Measurements from ENCODE around the gene ZNF80. TPM values are rescaled to one million over a fixed set of nuclear protein-coding genes. Genes with fewer than 3 reads are reported as not detected.
"Not testable (repeated sequence)": the region's sequence is repeated elsewhere in the genome, so short reads cannot be mapped to it uniquely, and the experiment has no call there.

ZNF80 gene
- total RNA-seq = 1 to 10 TPM; 5.1 to 5.3 TPM

GRCh38 chr3:114237478-114237877 lies at the start of gene ZNF80:
TSS of gene ZNF80 (minus strand) at chr3:114237578. CDS start at chr3:114237074, 504 bp downstream.
- not testable (repeated sequence) for ATAC-seq (ENCODE audit: low read depth); H3K9me3 Mint-ChIP-seq; H3K27me3 Mint-ChIP-seq; DNase-seq
- peaks cover 35% of the 10 kb centered on the region for H3K4me1 Mint-ChIP-seq
- H3K27ac Mint-ChIP-seq = peak within 1 kb of the TSS; percentile 89
- peak within 1 kb of the TSS; percentile 78 for H3K4me3 Mint-ChIP-seq
- POLR2A ChIA-PET = interaction anchor here (0.8 to 2.3 kb wide), 3 partner anchors 16 to 24 kb away, joined by 3 to 7 read pairs (median 6); no protein-coding TSS in a partner anchor
- peaks cover 17% of the 10 kb centered on the region for H3K36me3 Mint-ChIP-seq

- POLR2A ChIA-PET = interaction anchor here (1.0 to 1.9 kb wide), 3 partner anchors 63 to 230 kb away, joined by 3 to 9 read pairs (median 3); no protein-coding TSS in a partner anchor
Measured at GRCh38 chr3:114286266-114286665, 48.9 kb upstream of the ZNF80 start.

GRCh38 chr3:114285648-114286230 lies 48.4 kb upstream of the ZNF80 start:
- Mint-ChIP-seq H3K27me3 (no peaks in the 10 kb centered on the region), H3K4me3 (peak overlapping the region; percentile 62), H3K27ac (peak overlapping the region; percentile 86), H3K9me3 (peaks cover 2% of the 10 kb centered on the region), H3K36me3 (peaks cover 1% of the 10 kb centered on the region), H3K4me1 (peaks cover 10% of the 10 kb centered on the region)
- DNase-seq (no peak), ATAC-seq (ENCODE audit: low read depth) (peak; percentile 74)
- POLR2A ChIA-PET = interaction anchor here (1.0 to 1.9 kb wide), 3 partner anchors 62 to 230 kb away, joined by 3 to 9 read pairs (median 3); no protein-coding TSS in a partner anchor

More at GRCh38 chr3:114286266-114286665, 48.9 kb upstream of the ZNF80 start:
- peaks cover 2% of the 10 kb centered on the region for H3K9me3 Mint-ChIP-seq
- H3K27me3 Mint-ChIP-seq = no peaks in the 10 kb centered on the region
- H3K4me3 Mint-ChIP-seq = peak overlapping the region; percentile 62
- H3K4me1 Mint-ChIP-seq = peaks cover 12% of the 10 kb centered on the region
- peaks cover 1% of the 10 kb centered on the region for H3K36me3 Mint-ChIP-seq
- ATAC-seq (ENCODE audit: low read depth) (no peak), DNase-seq (no peak)
- H3K27ac Mint-ChIP-seq = peak overlapping the region; percentile 86

- no peak for DNase-seq
- H3K27me3 Mint-ChIP-seq = no peaks in the 10 kb centered on the region
- H3K27ac Mint-ChIP-seq = no peak overlapping the region
- no peak for ATAC-seq (ENCODE audit: low read depth)
- peaks cover 2% of the 10 kb centered on the region for H3K9me3 Mint-ChIP-seq
- H3K4me3 Mint-ChIP-seq = no peak overlapping the region
- H3K4me1 Mint-ChIP-seq = peaks cover 10% of the 10 kb centered on the region
- peaks cover 1% of the 10 kb centered on the region for H3K36me3 Mint-ChIP-seq
- POLR2A ChIA-PET = interaction anchor here (1.9 kb wide), 1 partner anchor 71 kb away, joined by 9 read pairs; no protein-coding TSS in a partner anchor
Measured at GRCh38 chr3:114284644-114285043, 47.3 kb upstream of the ZNF80 start.

- DNase-seq; POLR2A ChIA-PET; H3K27ac Mint-ChIP-seq; H3K4me1 Mint-ChIP-seq; H3K27me3 Mint-ChIP-seq; H3K4me3 Mint-ChIP-seq; ATAC-seq (ENCODE audit: low read depth): not testable (repeated sequence)
- peaks cover 18% of the 10 kb centered on the region for H3K9me3 Mint-ChIP-seq
- peaks cover 12% of the 10 kb centered on the region for H3K36me3 Mint-ChIP-seq
Measured at GRCh38 chr3:114276856-114277255, 39.5 kb upstream of the ZNF80 start.

- POLR2A ChIA-PET = interaction anchor here (1.0 kb wide), 1 partner anchor 61 kb away, joined by 4 read pairs; no protein-coding TSS in a partner anchor
- Mint-ChIP-seq H3K4me1 (peaks cover 2% of the 10 kb centered on the region), H3K36me3 (peaks cover 19% of the 10 kb centered on the region), H3K27me3 (no peaks in the 10 kb centered on the region), H3K9me3 (peaks cover 21% of the 10 kb centered on the region), H3K4me3 (no peak overlapping the region), H3K27ac (no peak overlapping the region)
- ATAC-seq (ENCODE audit: low read depth) = no peak
- no peak for DNase-seq
Measured at GRCh38 chr3:114274929-114275328, 37.6 kb upstream of the ZNF80 start.

- peaks cover 5% of the 10 kb centered on the region for H3K4me1 Mint-ChIP-seq
- DNase-seq (no peak), ATAC-seq (ENCODE audit: low read depth) (no peak)
- no peak overlapping the region for H3K27ac Mint-ChIP-seq
- H3K27me3 Mint-ChIP-seq = no peaks in the 10 kb centered on the region
- POLR2A ChIA-PET = no interaction called here
- no peak overlapping the region for H3K4me3 Mint-ChIP-seq
- peaks cover 31% of the 10 kb centered on the region for H3K9me3 Mint-ChIP-seq
- peaks cover 25% of the 10 kb centered on the region for H3K36me3 Mint-ChIP-seq
Measured at GRCh38 chr3:114272271-114272670, 34.9 kb upstream of the ZNF80 start.

- ATAC-seq (ENCODE audit: low read depth) (no peak), DNase-seq (no peak)
- POLR2A ChIA-PET = no interaction called here
- Mint-ChIP-seq H3K27ac (no peak overlapping the region), H3K4me1 (peaks cover 4% of the 10 kb centered on the region), H3K27me3 (no peaks in the 10 kb centered on the region), H3K36me3 (peaks cover 23% of the 10 kb centered on the region), H3K4me3 (no peak overlapping the region), H3K9me3 (peaks cover 33% of the 10 kb centered on the region)
Measured at GRCh38 chr3:114270019-114270418, 32.6 kb upstream of the ZNF80 start.

GRCh38 chr3:114260152-114260551 lies 22.8 kb upstream of the ZNF80 start:
- no peak overlapping the region for H3K27ac Mint-ChIP-seq
- no peaks in the 10 kb centered on the region for H3K4me1 Mint-ChIP-seq
- peaks cover 22% of the 10 kb centered on the region for H3K36me3 Mint-ChIP-seq
- POLR2A ChIA-PET = no interaction called here
- no peaks in the 10 kb centered on the region for H3K27me3 Mint-ChIP-seq
- H3K4me3 Mint-ChIP-seq = no peak overlapping the region
- ATAC-seq (ENCODE audit: low read depth) (no peak), DNase-seq (no peak)
- H3K9me3 Mint-ChIP-seq = peaks cover 20% of the 10 kb centered on the region

GRCh38 chr3:114259566-114259965 lies 22.2 kb upstream of the ZNF80 start:
- ATAC-seq (ENCODE audit: low read depth) (no peak), DNase-seq (no peak)
- Mint-ChIP-seq H3K4me3 (no peak overlapping the region), H3K4me1 (no peaks in the 10 kb centered on the region), H3K27ac (no peak overlapping the region), H3K27me3 (no peaks in the 10 kb centered on the region), H3K36me3 (peaks cover 21% of the 10 kb centered on the region), H3K9me3 (peaks cover 18% of the 10 kb centered on the region)
- POLR2A ChIA-PET = no interaction called here

- peaks cover 8% of the 10 kb centered on the region for H3K9me3 Mint-ChIP-seq
- ATAC-seq (ENCODE audit: low read depth) (no peak), DNase-seq (no peak)
- no peak overlapping the region for H3K4me3 Mint-ChIP-seq
- H3K27me3 Mint-ChIP-seq = no peaks in the 10 kb centered on the region
- POLR2A ChIA-PET = interaction anchor here (1.3 kb wide), 1 partner anchor 32 kb away, joined by 3 read pairs; no protein-coding TSS in a partner anchor
- no peak overlapping the region for H3K27ac Mint-ChIP-seq
- H3K36me3 Mint-ChIP-seq = peaks cover 9% of the 10 kb centered on the region
- peaks cover 2% of the 10 kb centered on the region for H3K4me1 Mint-ChIP-seq
Measured at GRCh38 chr3:114253505-114253904, 16.1 kb upstream of the ZNF80 start.

- POLR2A ChIA-PET = interaction anchor here (1.3 kb wide), 1 partner anchor 31 kb away, joined by 3 read pairs; no protein-coding TSS in a partner anchor
- Mint-ChIP-seq H3K36me3 (peaks cover 6% of the 10 kb centered on the region), H3K4me1 (peaks cover 2% of the 10 kb centered on the region), H3K9me3 (peaks cover 8% of the 10 kb centered on the region), H3K27ac (no peak overlapping the region), H3K4me3 (no peak overlapping the region), H3K27me3 (no peaks in the 10 kb centered on the region)
- ATAC-seq (ENCODE audit: low read depth) (no peak), DNase-seq (no peak)
Measured at GRCh38 chr3:114252954-114253353, 15.6 kb upstream of the ZNF80 start.

- Mint-ChIP-seq H3K9me3 (peaks cover 26% of the 10 kb centered on the region), H3K4me1 (peaks cover 18% of the 10 kb centered on the region), H3K36me3 (peaks cover 30% of the 10 kb centered on the region), H3K4me3 (no peak overlapping the region), H3K27ac (no peak overlapping the region), H3K27me3 (no peaks in the 10 kb centered on the region)
- POLR2A ChIA-PET = interaction anchor here (1.3 to 1.6 kb wide), 2 partner anchors 11 to 29 kb away, joined by 3 to 5 read pairs; no protein-coding TSS in a partner anchor
- ATAC-seq (ENCODE audit: low read depth) (peak; percentile 83), DNase-seq (no peak)
Measured at GRCh38 chr3:114242947-114243346, 5.6 kb upstream of the ZNF80 start.

GRCh38 chr3:114241262-114241661 lies 3.9 kb upstream of the ZNF80 start:
- POLR2A ChIA-PET = interaction anchor here (1.2 to 1.4 kb wide), 2 partner anchors 19 to 27 kb away, joined by 3 read pairs; no protein-coding TSS in a partner anchor
- H3K27ac Mint-ChIP-seq = no peak overlapping the region

More at GRCh38 chr3:114241262-114241661, 3.9 kb upstream of the ZNF80 start:
- peaks cover 37% of the 10 kb centered on the region for H3K36me3 Mint-ChIP-seq
- H3K9me3 Mint-ChIP-seq = peaks cover 28% of the 10 kb centered on the region
- ATAC-seq (ENCODE audit: low read depth) (no peak), DNase-seq (no peak)
- H3K4me1 Mint-ChIP-seq = peaks cover 25% of the 10 kb centered on the region
- H3K27me3 Mint-ChIP-seq = no peaks in the 10 kb centered on the region
- no peak overlapping the region for H3K4me3 Mint-ChIP-seq
